HS-5 (cell line): ENCODE data around the gene SRP68.

ENCODE experiments used
- DNase-seq: peaks from one replicate; pipeline ENCODE4 v3.0.0-alpha.2; 2012; ENCODE audit warnings: low read depth

SRP68 gene

DNA sequence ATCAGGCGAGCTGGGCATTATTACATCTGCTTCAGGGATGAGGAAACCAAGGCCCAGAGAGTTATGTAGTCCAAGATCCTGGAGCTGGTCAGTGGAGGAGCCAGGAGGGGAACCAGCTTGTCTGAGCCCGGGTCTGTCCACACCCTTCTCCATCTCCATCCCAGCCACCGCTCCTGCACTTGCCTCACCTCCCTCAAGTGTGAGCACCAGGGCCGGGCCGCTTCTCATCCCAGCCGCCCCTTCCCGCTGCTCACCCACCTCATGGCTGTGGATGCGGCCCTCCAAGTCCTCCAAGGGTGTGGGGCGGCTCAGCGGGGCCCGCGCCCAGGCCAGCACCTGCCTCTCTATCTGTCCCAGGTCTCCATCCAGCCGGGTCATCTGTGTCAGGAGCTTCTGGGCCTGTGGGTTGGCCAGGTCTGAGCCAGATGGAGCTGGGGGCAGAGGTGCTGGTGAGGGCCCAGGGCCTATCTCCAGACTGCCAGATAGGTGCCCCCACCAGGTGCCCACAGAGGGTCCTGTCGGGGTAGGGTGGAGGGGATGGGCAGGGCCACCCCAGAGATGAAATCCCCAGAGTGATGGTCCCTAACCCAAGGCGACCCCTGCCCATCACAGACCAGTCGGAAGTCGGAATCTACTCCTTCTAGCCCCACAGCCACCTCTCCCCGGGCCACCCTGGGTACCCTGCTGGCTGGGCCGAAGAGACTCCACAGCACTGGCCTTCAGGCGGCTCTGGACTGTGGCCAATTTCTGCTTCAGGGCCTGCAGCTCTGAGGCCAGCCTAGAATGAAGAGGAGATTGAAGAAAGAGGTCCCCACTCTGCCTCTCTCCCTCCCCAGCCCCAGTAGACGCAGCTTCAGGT, 54.6 kb downstream of the SRP68 start:
- no peak for DNase-seq

DNA sequence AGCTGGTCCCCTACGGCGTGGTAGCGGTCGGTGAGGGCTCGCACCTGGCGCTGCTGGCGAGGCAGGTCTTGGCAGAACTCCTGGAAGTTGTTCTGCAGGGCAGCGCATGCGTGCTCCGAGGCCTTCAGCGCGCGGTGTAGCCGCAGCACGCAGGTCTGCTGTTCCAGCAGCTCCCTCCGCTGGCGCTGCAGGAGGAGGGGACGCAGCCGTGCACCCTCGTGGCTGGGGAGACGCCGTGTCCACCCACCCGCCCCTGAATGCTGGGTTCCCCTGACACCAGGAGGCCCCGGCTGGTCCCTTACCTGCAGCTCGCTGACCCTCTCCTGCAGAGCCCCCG, 57.4 kb downstream of the SRP68 start:
- no peak for DNase-seq

DNA sequence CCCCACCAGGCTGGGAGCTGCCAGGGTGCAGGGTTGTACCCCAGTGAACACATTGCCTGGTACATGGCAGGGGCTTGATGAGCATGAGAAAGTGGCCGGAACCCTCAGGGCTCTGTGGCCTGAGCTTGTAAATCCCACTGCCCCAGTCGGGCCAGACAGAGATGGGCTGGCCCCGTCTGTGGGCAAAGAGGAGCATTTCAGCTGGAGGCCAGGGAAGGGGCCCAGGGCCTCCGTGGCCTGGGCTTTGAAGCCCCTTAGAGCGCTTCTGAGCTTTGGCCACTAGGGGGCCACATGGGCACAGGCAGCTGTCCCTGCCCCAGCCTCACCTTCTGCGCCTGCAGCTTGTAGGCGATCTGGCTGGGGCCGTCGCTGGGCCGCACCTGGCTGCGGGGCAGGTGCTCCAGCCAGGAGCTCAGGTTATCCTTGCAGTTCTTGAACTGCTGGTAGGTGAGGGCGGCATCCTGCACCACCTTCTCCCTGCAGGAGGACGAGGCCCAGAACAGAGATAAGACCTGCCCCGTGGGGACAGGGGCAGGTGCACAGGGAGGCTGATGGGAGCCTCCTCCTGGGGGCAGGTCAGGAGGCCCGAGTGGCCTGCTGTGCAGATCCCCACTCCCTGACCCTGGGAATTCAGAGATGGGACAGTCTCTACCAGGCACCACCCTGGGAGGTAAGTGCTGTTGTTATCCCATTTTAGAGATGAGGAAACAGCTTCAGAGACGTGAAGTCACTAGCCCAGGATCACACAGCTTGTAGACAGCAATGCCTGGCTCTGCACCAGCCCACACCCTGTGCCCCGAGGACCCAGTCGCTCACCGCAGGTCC, 58.0 kb downstream of the SRP68 start:
- DNase-seq, result no peak

DNA sequence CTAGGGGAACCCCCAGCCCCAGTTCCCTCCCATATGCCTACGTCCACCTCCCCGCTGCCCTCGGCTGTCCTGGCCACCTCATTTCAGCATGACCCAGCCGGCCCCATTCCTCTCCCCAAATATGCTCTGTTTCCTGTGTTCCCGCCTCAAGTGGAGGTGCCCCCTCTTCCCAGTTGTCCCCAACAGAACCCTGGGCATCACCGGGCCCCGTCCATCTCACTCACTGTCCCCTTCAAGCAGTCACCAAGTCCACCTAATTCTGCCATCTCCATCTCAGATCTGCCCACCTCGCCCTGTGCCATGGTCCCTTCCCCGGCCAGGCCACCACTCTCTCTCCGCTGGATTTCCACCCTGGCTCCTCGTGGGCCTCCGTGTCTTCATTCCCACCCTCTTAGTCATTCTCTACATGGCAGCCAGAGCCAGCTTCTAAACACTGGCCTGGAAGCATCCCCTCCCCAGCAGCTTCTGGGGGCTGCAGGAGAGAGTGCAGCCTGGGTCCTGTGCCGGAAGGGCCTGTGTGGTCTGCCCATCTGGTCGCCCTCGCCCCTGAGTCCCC, 58.9 kb downstream of the SRP68 start:
- DNase-seq, result no peak

DNA sequence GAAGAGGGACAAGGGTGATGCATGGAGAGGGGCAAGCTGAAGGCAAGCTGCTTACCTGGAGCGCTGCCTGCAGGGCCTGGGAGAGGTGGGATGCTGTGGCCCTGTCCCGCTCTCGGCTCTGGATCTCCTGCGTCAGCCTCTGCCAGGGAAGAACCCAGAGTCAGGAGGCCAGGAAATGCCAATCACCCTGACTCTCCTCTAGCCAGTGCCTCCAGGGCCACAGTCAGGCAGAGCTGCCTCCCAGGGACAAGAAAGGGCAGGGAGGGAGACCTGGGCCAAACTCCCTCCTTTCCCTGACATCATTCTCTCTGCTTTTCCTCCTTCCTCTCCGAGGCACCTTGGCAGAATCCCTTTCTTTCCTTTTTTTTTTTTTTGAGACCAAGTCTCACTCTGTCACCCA, 60.4 kb downstream of the SRP68 start:
- no peak for DNase-seq

DNA sequence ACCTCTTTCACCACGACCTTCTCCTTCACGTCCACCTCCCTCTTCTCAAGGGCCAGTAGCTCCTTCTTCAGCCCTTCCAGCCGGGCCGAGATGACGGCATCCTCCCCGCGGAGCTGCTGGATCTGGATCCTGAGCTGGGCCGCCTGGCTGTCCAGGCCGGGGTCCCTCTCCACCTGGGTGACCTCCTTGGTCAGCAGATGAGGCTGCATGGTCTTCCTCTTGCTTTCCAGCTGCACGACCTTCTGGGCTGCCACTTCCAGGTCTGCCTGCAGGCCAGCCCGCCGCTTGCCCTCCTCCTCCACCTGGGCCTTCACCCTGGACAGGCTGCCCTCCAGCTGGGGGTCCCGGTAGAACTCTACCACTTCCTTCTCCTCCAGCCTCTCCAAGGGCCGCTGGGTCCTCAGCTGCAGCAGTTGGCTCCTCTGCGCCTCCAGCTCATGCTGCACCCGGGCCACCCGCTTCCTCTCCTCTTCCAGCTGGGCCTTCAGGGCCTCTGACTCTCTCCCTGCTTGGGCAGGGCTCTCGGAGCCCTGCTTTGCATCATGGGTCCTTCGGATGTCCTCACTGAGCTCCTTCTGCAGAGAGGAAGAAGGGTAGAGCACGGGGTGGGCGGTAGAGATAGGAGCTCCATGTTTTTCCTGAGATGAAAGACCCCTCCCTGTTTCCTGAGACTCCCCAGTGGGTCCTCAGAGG, 62.2 kb downstream of the SRP68 start:
- no peak for DNase-seq

DNA sequence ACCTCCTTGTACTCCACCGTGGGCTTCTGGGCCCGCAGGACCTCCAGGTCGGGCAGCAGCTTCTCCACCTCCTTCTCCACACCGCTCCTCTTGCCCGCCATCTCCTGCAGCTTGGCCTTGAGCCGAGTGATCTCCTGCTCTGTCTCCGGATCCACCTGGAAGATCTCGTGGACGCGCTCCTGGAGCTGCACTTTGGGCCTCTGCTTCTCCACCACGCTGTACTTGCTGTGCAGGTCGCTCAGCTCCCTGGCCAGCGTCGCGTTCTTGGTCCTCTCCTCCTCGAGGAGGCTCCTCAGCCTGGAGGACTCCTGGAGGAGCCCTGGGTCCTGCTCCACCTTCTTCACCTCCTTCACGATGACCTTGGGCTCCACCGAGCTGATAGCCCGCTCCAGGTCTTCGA, 62.9 kb downstream of the SRP68 start:
- no peak for DNase-seq

DNA sequence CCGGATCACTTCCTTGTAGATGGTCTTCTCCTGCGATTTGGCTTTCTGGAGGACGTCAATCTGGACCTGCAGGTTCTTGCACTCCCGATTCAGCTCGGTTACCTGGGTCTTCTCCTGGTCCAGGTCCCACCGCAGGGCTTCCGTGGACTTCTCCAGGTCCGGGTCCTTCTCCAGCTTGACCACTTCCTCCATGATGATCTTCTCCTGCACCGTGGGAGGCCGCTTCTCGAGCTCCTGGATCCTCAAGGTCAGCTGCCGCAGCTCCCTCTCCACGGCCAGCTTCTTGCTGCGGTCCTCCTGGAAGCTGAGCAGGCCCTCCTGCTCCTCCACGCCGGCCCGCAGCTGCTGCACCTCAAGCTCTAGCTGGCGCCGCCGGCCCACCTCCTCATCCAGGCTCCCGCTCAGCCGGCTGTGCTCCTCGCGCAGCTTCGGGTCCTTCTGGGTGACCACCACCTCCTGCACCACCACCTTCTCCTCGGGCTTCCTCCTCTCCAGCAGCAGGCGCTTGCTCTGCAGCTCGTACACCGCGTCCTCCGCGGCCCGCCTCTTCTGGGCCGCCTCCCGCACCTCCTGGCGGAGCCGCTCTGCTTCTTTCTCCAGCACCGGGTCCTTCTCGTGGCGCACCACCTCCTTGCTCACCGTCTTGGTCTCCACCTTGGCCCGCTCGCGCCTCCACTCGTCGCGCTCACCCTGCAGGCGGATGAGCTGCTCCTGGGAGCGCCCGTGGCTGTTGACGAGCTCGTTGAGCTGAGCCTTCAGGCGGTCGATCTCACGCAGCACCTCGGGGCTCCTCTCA, 63.5 kb downstream of the SRP68 start:
- DNase-seq, result no peak

DNA sequence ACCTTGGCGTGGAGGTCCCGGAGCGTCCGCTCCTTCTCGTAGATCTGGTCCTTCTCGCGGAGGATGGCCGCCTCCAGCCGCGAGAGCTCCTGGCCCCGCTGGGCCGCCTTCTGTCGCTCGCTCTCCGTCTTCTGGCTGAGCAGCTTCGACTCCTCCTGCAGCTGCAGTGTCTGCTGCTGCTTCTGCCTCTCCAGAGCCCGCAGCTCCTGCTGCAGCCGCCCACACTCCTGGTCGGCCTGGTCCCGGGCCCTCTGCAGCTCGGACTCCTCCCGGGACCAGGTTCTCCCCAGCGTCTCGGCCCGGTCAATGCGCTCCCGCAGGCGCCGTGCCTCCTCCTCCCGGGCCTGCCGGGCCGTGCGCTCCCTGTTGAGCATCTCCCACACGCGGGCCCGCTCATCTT, 64.1 kb downstream of the SRP68 start:
- DNase-seq, result no peak

DNA sequence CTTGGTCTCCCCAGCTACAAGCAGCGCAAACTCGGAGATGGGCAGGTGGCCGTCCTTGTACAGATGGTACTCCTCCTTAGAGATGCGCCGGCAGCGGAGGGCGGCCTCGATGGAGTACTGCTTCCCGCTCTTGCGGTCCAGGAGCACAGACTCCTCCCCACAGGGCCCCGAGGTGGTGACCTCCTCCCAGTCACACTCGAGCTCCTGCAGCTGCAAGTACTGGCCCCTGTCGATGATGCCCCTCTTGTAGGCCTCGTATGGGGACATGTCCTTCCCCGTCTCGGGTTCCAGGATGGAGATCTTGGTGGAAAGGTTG, 64.5 kb downstream of the SRP68 start:
- DNase-seq, result no peak

DNA sequence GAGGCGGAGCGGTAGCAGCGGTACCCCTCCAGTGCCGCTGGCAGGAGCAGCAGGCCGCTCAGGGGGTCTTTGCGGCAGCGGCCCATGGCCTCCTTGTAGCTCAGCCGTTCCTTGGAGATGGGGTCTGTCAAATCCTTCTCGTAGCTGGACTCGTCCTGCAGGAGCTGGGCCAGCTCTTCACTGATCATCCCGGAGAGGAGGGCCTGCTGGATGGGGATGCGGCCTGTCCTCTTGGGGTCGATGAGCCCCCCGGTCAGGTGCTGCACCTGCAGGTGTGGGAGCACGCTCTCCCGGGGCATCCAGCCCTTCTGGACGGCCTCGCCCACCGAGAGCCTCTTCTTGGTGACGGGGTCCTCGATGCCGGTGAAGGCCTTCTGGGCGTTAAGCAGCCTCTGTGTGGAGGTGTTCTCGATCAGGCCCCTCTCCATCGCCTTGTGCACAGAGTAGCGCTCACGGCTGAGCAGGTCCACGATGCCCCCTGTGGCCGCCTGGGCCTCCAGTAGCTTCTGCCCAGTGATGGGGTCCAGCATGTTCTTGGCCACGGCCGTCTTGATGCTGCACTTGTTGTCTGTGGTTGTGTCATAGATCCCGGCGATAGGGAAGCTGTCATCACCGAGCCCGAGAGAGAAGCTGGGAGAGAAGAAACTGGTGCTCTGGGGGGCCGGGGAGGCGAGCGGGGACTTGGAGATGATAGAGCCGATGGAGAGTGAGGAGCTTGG, 65.0 kb downstream of the SRP68 start:
- DNase-seq, result no peak

DNA sequence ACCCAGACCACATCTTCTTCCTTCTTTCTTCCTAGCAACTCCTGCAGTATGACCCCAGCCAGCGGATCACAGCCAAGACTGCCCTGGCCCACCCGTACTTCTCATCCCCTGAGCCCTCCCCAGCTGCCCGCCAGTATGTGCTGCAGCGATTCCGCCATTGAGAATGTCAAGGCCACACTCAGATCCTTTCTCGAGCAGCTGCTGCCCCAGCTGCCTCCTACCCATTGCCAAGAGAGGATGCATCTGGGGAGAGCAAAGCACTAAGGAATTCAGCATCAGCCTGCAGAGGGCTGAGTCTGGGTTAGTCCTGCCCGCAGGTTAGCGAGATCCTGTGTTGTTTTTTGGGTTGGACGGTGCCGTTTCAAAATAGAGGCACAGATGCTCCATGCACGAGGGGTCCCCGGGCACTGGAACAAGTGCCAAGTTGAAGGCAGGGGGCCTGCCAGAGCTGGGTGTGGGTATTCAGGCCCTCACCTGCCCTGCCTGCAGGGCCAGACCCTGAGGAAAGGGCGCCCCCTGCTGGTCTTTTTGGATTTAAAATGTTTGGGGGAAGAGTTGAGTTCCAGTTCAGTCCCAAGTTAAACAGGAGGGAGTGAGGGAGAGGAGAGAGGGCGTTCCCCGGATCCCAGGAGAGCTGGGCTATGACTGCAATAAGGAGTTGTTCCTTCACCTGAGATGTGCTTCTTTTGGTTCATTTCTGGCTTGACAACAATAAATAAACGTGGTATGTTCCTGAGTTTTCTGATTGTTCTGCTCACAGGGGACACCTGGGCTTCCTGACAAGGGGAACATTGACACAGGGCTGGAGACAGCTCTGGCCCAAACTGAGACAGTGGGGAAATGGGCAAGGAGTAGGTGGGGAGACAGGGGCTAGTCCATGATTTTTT, 66.8 kb downstream of the SRP68 start:
- DNase-seq, result no peak

DNA sequence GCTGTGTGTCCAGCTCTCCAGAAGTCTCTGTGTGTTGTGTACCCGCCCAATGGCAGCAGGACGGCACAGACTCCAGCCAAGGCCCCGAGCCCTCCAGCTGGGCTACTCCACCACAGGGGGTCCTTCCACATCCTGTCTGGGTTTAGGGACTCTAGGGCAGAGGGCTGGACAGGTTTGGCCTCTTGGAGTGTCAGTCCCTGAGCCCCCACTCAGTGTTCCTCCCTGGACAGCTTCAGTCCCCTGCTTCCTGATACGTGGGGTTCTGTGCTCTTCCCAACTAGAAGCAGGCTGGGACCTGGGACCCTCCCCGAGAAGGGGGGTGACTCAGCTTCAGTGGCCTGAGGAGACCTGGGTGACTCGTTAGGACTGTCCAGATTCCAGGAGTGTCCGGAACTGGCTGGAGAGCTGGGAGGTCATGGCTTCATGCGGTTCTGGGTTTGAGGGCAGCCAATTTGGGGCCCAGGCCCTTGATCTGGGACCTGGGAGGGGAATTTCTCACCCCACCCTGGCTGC, 67.5 kb downstream of the SRP68 start:
- no peak for DNase-seq

DNA sequence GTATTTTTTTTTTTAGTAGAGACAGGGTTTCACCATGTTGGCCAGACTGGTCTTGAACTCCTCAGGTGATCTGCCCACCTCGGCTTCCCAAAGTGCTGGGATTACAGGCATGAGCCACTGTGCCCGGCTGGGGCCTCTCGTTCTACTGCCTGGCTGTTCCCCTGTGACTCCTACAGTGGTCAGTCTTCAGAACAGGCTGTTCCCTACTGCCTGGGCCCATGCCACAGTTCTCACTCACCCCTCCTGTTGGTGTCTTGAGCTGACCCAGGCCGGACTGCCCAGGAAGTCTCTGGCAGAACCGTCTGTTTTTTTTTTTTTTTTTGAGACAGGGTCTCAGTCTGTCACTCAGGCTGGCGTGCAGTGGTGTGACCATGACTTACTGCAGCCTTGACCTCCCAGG, 68.4 kb downstream of the SRP68 start:
- no peak for DNase-seq

DNA sequence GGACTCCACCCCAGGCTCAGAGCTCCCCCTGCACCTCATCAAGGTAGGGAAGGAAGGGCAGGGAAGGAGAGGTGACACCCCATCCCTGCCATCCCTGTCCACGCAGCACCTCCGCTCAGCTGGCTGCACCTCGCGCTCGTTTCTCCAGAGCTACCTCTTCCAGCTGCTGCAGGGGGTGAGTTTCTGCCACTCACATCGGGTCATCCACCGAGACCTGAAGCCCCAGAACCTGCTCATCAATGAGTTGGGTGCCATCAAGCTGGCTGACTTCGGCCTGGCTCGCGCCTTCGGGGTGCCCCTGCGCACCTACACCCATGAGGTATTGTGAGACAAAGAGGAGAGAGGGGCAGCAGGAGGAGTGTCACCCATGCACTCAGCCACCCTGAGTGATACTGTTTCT, 70.2 kb downstream of the SRP68 start:
- DNase-seq, result no peak

DNA sequence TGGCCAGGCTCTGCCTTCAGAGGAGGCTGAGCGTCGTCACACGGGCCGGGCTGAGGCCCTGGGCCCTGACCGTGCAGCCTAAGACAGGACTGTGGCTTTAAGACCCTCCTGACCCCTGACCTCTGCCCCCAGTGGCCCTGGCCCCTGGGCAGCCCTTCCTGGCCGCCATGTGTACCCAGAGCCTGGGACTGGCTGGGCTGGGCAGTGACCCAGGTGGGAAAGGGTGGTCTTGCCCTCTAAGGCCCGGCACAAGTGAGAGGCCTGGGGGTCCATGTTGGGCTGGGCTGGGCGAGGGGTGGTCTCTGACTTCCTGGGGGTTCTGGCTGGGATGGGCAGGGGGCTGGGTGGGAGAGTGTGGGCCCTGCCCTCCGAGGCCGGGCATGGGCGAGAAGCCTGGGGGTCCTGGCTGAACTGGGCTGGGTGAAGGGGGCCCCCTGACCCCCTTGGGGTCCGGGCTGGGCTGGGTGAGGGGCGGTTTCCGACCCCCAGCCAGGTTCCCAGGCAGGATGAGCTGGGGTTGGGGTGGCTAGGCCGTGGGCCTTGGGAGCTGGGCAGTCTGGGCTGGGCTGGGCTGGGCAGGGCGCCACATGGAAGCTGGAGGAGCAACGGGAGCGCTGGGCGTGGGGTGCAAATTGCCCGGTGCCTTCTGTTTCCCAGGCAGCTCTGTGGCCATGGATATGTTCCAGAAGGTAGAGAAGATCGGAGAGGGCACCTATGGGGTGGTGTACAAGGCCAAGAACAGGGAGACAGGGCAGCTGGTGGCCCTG, 71.4 kb downstream of the SRP68 start, which contains the start of gene CDK3:
CDK3 (plus strand) TSS at position 101 of the 767 bp plus-strand sequence; CDS start at position 672, 571 bp downstream.
- no peak for DNase-seq

DNA sequence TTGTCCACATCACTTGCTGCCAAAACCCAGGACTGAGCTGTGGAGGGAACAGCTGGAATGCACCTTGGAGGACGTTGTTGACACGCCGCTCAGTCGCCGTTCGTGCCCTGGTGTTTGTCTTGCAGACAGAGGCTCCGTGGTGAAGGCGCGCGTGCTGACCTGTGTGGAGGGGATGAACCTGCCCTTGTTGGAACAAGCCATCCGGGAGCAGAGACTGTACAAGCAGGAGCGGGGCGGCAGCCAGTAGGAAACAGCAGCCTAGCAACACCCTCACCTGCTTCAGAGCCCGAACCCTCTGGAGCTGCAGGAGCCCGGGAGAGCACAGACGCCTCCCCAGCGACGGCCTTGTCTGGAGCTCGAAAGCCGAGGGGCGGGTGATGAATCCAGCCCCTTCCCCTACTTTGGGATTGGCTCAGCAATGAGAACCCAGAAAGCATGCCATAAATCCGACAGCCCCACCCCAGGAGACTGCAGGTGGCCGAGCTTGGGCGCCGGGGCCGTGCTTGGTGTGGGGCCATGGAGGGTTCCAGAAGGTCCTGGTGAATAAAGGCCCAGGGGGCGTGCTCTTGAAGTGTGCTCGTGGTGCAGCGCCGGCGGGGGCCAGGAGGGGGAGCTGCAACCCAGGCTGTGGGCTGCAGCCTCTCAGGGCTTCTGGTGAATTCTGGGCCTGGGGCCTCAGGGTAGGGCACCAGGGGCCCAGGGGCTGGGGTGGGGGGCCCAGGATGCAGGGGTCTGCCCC, 72.1 kb downstream of the SRP68 start:
- no peak for DNase-seq

DNA sequence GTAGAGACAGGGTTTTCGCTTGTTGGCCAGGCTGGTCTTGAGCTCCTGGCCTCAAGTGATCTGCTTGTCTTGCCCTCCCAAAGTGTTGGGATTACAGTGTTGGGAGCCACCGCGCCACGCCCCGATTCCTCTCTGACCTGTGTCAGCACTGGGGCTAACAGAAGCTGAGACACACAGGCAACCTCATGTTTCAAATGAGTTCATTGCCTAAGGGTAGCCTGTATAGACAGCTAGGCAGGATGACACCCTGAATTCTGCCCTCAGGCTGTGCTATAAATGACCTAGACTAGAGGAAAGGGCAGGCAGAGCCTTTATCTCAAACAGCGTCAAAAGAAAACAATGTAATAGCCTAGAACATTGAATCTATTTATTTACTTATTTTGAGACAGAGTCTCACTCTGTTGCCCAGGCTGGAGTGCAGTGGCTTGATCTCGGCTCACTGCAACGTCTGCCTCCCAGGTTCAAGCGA, 74.0 kb downstream of the SRP68 start:
- no peak for DNase-seq
